ENCODE measurements around the gene ZCCHC3.

DNA sequence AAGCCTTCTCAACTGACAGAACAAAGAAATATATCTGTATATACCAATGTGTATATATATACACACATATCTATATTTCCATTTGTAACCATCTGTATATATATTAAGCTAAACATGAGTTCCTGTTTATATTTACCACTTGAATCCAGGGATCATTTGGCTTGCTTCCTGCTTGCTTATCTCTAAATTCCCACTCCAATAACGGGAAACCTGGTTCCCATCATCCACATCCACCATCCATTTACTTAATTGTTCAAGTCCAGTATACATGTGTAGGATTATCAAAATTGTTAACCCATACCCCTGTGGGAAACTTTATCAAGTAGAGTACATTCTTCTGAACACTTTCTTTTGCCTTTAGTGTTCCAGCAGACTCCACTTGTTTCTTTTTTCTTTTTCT lies 15.5 kb downstream of the ZCCHC3 start:
- TF ChIP-seq, protein P1, sequence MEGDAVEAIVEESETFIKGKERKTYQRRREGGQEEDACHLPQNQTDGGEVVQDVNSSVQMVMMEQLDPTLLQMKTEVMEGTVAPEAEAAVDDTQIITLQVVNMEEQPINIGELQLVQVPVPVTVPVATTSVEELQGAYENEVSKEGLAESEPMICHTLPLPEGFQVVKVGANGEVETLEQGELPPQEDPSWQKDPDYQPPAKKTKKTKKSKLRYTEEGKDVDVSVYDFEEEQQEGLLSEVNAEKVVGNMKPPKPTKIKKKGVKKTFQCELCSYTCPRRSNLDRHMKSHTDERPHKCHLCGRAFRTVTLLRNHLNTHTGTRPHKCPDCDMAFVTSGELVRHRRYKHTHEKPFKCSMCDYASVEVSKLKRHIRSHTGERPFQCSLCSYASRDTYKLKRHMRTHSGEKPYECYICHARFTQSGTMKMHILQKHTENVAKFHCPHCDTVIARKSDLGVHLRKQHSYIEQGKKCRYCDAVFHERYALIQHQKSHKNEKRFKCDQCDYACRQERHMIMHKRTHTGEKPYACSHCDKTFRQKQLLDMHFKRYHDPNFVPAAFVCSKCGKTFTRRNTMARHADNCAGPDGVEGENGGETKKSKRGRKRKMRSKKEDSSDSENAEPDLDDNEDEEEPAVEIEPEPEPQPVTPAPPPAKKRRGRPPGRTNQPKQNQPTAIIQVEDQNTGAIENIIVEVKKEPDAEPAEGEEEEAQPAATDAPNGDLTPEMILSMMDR (IDR thresholded peaks at IDR 0.05) = no peak
- TF ChIP-seq, protein P2, sequence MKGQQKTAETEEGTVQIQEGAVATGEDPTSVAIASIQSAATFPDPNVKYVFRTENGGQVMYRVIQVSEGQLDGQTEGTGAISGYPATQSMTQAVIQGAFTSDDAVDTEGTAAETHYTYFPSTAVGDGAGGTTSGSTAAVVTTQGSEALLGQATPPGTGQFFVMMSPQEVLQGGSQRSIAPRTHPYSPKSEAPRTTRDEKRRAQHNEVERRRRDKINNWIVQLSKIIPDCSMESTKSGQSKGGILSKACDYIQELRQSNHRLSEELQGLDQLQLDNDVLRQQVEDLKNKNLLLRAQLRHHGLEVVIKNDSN (CRISPR knock-in tag; IDR thresholded peaks at IDR 0.05) = no peak
- TF ChIP-seq TEAD1 (CRISPR knock-in tag; IDR thresholded peaks at IDR 0.05) (no peak), ATF1 (CRISPR knock-in tag; IDR thresholded peaks at IDR 0.05) (no peak), CREM (CRISPR knock-in tag; IDR thresholded peaks at IDR 0.05) (no peak)
- TF ChIP-seq, protein P3, sequence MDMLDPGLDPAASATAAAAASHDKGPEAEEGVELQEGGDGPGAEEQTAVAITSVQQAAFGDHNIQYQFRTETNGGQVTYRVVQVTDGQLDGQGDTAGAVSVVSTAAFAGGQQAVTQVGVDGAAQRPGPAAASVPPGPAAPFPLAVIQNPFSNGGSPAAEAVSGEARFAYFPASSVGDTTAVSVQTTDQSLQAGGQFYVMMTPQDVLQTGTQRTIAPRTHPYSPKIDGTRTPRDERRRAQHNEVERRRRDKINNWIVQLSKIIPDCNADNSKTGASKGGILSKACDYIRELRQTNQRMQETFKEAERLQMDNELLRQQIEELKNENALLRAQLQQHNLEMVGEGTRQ (CRISPR knock-in tag; IDR thresholded peaks at IDR 0.05) = no peak

All from WTC11 (cell line).